ENCODE data around the gene EVL.

DNA sequence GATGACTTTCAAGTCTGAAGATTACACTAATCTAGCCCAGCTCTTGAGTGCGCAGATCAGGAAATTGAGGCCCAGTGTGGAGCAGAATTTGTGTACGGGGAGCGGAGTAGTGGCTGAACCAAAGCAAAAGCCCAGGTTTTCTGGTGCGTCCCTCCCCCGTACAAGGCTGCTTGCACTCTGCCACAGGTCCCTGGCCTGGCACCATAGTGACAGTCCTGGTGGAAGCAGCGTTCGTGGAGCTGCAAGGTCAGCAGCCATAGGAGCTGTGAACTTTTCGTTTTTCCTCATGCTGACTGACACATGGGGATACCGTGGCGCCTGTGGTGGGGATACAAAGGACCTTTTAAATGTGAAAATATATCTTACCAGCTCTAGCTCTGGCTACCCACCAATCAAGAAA is 1.7 kb downstream of the EVL start:
- TF ChIP-seq, protein P1, sequence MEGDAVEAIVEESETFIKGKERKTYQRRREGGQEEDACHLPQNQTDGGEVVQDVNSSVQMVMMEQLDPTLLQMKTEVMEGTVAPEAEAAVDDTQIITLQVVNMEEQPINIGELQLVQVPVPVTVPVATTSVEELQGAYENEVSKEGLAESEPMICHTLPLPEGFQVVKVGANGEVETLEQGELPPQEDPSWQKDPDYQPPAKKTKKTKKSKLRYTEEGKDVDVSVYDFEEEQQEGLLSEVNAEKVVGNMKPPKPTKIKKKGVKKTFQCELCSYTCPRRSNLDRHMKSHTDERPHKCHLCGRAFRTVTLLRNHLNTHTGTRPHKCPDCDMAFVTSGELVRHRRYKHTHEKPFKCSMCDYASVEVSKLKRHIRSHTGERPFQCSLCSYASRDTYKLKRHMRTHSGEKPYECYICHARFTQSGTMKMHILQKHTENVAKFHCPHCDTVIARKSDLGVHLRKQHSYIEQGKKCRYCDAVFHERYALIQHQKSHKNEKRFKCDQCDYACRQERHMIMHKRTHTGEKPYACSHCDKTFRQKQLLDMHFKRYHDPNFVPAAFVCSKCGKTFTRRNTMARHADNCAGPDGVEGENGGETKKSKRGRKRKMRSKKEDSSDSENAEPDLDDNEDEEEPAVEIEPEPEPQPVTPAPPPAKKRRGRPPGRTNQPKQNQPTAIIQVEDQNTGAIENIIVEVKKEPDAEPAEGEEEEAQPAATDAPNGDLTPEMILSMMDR (conservative IDR thresholded peaks at IDR 0.05 in 1 of 2, IDR thresholded peaks at IDR 0.05 in 1 of 2; ENCODE audit: low read depth in 1 of 2, low read length in 2 of 2) = no peak
- TF ChIP-seq EZH2 (IDR thresholded peaks at IDR 0.05; ENCODE audit: low read length, missing control alignments) = no peak

All from fibroblast of lung (primary cell).